ENCODE data around the gene EBF3.

- no peak for TF ChIP-seq POLR2A (IDR thresholded peaks at IDR 0.05; ENCODE audit: low read length)
- TF ChIP-seq GATA1 (IDR thresholded peaks at IDR 0.05; ENCODE audit: low read depth, low read length): no peak
Observed at GRCh38 chr10:129883029-129883428, 81.0 kb downstream of the EBF3 start.
